ENCODE results near the gene ZNF275.
"Not testable (repeated sequence)": the region's sequence is repeated elsewhere in the genome, so short reads cannot be mapped to it uniquely, and the experiment has no call there.

ZNF275 gene

GRCh38 chrX:153388722-153389459 is 54.9 kb downstream of the ZNF275 start:
- DNase-seq = no peak

- not testable (repeated sequence) for DNase-seq
Measured at GRCh38 chrX:153389460-153389768, 55.5 kb downstream of the ZNF275 start.

GRCh38 chrX:153392642-153393321 is 58.8 kb downstream of the ZNF275 start:
- no peak for DNase-seq

GRCh38 chrX:153394612-153395011 is 60.7 kb downstream of the ZNF275 start:
- DNase-seq = no peak

GRCh38 chrX:153395613-153396319 is 61.8 kb downstream of the ZNF275 start:
- no peak for DNase-seq

- no peak for DNase-seq
Measured at GRCh38 chrX:153396320-153397195, 62.6 kb downstream of the ZNF275 start.

GRCh38 chrX:153397256-153397960 is 63.5 kb downstream of the ZNF275 start:
- no peak for DNase-seq

GRCh38 chrX:153398275-153398960 is 64.5 kb downstream of the ZNF275 start:
- no peak for DNase-seq

- peak; percentile 25 to 55 for DNase-seq
Measured at GRCh38 chrX:153400146-153401132, 66.5 kb downstream of the ZNF275 start.

- DNase-seq = no peak
Measured at GRCh38 chrX:153401133-153401764, 67.3 kb downstream of the ZNF275 start, which contains the start of gene PNMA6E. Gene PNMA6E (minus strand): TSS chrX:153401350. CDS start chrX:153398849, 2,501 bp downstream.
